Activated CD4-positive, alpha-beta T cell treated with anti-CD3 and anti-CD28 coated beads, Interleukin-2, amount 10 ng/mL, durations not matched to agents 7 days and 5 days (primary cell): Measurements from ENCODE around the gene SMAD3. TPM values are rescaled to one million over a fixed set of nuclear protein-coding genes. Genes with fewer than 3 reads are reported as not detected.

Experiments
- CTCF ChIA-PET: fragments of 350-600 bp; sonication (Branson Sonifier 250); formaldehyde crosslinking; loops from one replicate; lab custom pipeline; 2021; ENCODE audit warnings: antibody characterized with exemption; lab: Charles Lee
- POLR2A ChIA-PET: fragments of 350-600 bp; sonication (Branson Sonifier 250); formaldehyde crosslinking; loops from one replicate; lab custom pipeline; 2021; ENCODE audit warnings: antibody characterized with exemption; lab: Charles Lee
- DNase-seq: peaks from one replicate; pipeline ENCODE4 v3.0.0-alpha.2; 2020
- H3K27ac Mint-ChIP-seq: one replicate; pipeline ENCODE4 v1.8.0; 2021; ENCODE audit warnings: mild to moderate bottlenecking, moderate library complexity, mixed read lengths
- H3K27me3 Mint-ChIP-seq: one replicate; pipeline ENCODE4 v1.8.0; 2021; ENCODE audit warnings: mixed read lengths
- H3K36me3 Mint-ChIP-seq: one replicate; pipeline ENCODE4 v1.8.0; 2021; ENCODE audit warnings: low read depth, mixed read lengths
- H3K4me1 Mint-ChIP-seq: one replicate; pipeline ENCODE4 v1.8.0; 2021; ENCODE audit warnings: mixed read lengths
- H3K4me3 Mint-ChIP-seq: one replicate; pipeline ENCODE4 v1.8.0; 2021; ENCODE audit warnings: mild to moderate bottlenecking, moderate library complexity, mixed read lengths
- H3K9me3 Mint-ChIP-seq: one replicate; pipeline ENCODE4 v1.8.0; 2021; ENCODE audit warnings: mixed read lengths
- total RNA-seq, 2 experiments: library from RNA; stranded (reverse); gene quantifications; one replicate each; pipeline ENCODE4 v1.2.3, GENCODE V29; 2021

SMAD3 gene
- total RNA-seq, 2 experiments from 2014 or later, result 81.6 to 83.9 TPM

DNA sequence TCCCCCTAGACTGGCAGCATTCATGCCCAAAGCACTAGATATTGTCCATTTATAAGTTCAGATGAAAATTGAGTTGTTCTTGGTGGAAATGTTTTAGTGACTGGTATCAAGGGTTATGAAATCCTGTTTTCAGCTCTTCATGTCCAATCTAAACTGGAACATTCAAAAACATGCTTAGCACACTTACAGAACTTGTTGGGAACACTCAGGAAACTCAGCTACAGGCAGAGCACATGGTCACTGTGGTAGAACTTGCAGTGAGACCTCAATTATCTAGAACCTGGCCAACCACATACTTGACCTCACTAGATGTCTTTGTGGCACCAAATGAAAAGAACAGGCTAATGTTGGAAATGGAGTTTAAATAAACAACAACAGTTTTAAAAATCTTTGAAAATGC lies 88.8 kb downstream of the SMAD3 start:
- no peak overlapping the region for H3K4me3 Mint-ChIP-seq
- peaks cover 4% of the 10 kb centered on the region for H3K9me3 Mint-ChIP-seq
- no peak overlapping the region for H3K27ac Mint-ChIP-seq
- peaks cover 56% of the 10 kb centered on the region for H3K36me3 Mint-ChIP-seq
- ChIA-PET POLR2A (no interaction called here), CTCF (no interaction called here)
- no peaks in the 10 kb centered on the region for H3K27me3 Mint-ChIP-seq
- peaks cover 64% of the 10 kb centered on the region for H3K4me1 Mint-ChIP-seq
- no peak for DNase-seq

DNA sequence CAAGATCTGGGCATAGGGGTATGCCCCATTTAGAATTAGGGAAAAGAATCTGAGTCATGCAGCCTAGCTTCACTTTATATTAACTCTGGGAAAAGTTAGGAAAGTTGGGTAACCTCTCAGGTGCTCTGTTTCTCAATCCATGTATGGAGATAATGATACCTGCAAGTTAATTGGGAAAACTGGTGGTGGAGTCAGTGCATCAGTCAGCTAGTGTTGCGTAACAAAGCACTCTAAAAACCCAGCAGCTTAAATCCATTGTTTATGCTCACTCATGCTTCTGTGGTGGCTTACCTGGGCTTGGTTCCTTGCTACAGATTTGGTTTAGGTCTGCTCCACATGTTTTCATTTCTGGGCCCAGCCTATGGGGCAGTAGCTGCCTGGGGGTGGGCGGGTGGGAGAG lies 91.0 kb downstream of the SMAD3 start:
- Mint-ChIP-seq H3K27ac (no peak overlapping the region), H3K9me3 (peaks cover 4% of the 10 kb centered on the region), H3K4me1 (peaks cover 55% of the 10 kb centered on the region), H3K36me3 (peaks cover 53% of the 10 kb centered on the region), H3K27me3 (no peaks in the 10 kb centered on the region), H3K4me3 (no peak overlapping the region)
- DNase-seq, result no peak
- ChIA-PET POLR2A (no interaction called here), CTCF (no interaction called here)

DNA sequence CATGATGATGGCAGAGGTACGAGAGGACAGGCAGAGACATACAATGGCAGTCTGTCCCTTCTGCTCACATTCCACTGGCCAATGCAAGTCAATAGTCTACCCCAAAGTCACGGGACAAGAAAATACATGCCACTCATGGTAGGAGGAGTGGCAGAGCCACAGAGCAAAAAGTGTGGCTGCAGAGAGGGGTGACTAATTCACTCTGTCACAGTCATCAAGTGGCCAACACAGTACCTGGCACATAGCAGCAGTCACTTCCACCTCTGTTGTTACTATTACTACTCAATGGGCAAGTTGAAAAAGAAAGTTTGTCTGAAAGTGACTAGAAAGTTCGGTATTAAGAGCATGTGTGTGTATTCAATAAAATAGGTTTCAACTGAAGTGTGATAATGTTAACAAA lies 91.4 kb downstream of the SMAD3 start:
- CTCF ChIA-PET, result no interaction called here
- Mint-ChIP-seq H3K4me1 (peaks cover 60% of the 10 kb centered on the region), H3K27ac (no peak overlapping the region), H3K9me3 (peaks cover 4% of the 10 kb centered on the region), H3K4me3 (no peak overlapping the region), H3K36me3 (peaks cover 53% of the 10 kb centered on the region), H3K27me3 (no peaks in the 10 kb centered on the region)
- no peak for DNase-seq
- POLR2A ChIA-PET, result no interaction called here

DNA sequence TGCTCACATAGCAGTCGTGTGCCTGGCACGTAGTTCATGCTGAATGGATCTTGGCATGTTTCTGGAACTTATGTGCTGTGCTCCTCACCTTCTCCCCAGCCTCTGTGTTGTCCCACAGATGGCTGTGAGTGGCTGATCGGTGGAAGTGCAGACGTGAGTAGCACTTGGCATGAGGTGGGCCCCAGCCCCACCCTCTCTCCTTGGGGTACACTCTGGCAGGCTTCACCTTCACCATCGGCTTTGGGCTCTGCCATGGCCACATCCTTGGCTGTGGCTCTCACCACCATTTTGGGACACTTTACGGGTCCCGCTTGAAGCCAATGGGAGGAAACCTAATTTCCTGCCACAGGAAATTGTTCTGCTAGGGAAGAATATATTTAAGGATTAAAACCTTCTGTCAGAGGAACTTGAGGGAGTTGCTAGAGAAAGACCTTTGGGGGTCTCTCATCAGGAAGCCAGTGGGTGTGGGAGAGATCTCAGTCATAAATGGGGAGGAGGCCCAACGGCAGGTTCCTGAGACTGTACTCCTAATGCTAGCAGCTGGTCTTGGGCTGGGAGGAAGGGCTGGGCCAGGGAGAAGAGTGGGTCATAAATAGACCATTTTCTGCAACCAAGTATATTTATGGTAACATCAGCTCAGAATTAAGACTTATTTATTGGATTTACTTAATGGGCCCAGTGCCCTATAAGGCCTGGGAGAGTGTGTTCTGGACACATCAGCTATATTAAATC lies 92.3 kb downstream of the SMAD3 start:
- no peaks in the 10 kb centered on the region for H3K27me3 Mint-ChIP-seq
- peaks cover 52% of the 10 kb centered on the region for H3K36me3 Mint-ChIP-seq
- H3K4me1 Mint-ChIP-seq, result peaks cover 60% of the 10 kb centered on the region
- H3K9me3 Mint-ChIP-seq, result peaks cover 4% of the 10 kb centered on the region
- ChIA-PET POLR2A (no interaction called here), CTCF (no interaction called here)
- H3K4me3 Mint-ChIP-seq, result no peak overlapping the region
- no peak overlapping the region for H3K27ac Mint-ChIP-seq
- DNase-seq, result no peak

DNA sequence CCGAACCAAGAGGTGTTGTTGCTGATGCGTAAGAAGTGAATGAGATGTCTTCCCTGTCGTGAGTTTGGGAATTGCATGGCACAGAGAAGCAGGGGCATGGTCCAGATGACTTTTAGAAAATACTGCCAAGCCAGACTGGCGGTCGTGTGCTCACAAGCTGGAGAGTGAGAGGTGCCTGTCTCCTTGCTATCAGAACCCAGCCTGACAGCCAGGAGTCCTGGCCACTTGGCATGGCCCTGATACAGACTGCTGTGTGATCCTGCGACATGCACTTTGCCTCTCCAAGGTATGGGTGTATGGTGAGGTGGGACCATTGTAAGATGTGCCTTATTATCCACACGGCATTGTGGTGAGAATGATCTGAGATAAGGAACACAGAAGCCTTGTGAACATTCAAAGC lies 93.0 kb downstream of the SMAD3 start:
- no peaks in the 10 kb centered on the region for H3K27me3 Mint-ChIP-seq
- H3K4me3 Mint-ChIP-seq, result no peak overlapping the region
- H3K27ac Mint-ChIP-seq, result peak overlapping the region; percentile 10
- H3K36me3 Mint-ChIP-seq, result peaks cover 49% of the 10 kb centered on the region
- H3K4me1 Mint-ChIP-seq, result peaks cover 59% of the 10 kb centered on the region
- ChIA-PET POLR2A (no interaction called here), CTCF (no interaction called here)
- no peak for DNase-seq
- peaks cover 4% of the 10 kb centered on the region for H3K9me3 Mint-ChIP-seq

DNA sequence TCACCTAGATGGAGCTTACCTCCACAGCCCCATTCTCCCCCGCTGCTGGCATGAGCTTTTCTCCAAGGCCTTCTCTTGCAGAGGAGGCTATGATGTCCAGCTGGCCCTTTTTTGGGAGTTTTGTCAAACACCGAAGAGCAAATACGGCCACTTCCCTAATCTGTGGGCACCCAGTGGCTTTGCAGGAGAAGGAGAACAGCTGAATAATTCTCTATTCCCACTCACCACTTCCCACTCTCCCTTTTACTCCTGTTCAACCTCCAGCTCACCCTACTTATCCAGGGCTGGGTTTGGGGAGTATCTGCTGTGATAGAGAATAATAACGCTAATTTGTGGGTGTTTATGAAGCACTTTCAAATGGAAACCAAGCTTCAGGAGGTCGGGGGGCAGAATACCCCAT lies 96.0 kb downstream of the SMAD3 start:
- ChIA-PET POLR2A (no interaction called here), CTCF (interaction anchor here (0.7 to 1.3 kb wide), 4 partner anchors 10 to 27 kb away, joined by 3 to 4 read pairs (median 3); no protein-coding TSS in a partner anchor)
- Mint-ChIP-seq H3K36me3 (peaks cover 37% of the 10 kb centered on the region), H3K9me3 (peaks cover 1% of the 10 kb centered on the region), H3K4me1 (peaks cover 42% of the 10 kb centered on the region), H3K4me3 (no peak overlapping the region), H3K27ac (no peak overlapping the region), H3K27me3 (no peaks in the 10 kb centered on the region)
- no peak for DNase-seq

DNA sequence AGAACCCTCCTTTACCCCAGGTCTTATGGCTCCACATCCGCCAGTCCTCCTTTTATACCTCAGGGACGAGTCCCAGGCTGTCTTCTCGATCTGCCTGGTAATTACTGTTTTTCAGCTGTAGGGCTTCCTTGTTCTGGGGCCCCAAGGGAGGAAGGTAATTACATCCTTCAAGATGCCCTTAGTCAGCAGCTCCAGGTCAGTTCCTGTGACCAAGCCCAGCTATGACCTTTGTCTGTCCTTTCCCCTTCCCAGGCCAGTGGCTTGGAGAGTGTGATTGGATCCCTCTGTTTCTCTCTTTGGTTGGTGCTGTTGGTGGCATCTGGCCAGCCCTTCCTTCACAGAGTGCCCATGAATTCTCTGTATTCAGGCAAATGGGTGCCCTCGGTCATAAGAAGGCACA lies 96.5 kb downstream of the SMAD3 start:
- POLR2A ChIA-PET, result no interaction called here
- CTCF ChIA-PET, result interaction anchor here (0.7 to 1.3 kb wide), 3 partner anchors 11 to 26 kb away, joined by 3 to 4 read pairs (median 3); no protein-coding TSS in a partner anchor
- Mint-ChIP-seq H3K4me1 (peaks cover 40% of the 10 kb centered on the region), H3K9me3 (no peaks in the 10 kb centered on the region), H3K27ac (no peak overlapping the region), H3K27me3 (no peaks in the 10 kb centered on the region), H3K36me3 (peaks cover 39% of the 10 kb centered on the region), H3K4me3 (no peak overlapping the region)
- no peak for DNase-seq

DNA sequence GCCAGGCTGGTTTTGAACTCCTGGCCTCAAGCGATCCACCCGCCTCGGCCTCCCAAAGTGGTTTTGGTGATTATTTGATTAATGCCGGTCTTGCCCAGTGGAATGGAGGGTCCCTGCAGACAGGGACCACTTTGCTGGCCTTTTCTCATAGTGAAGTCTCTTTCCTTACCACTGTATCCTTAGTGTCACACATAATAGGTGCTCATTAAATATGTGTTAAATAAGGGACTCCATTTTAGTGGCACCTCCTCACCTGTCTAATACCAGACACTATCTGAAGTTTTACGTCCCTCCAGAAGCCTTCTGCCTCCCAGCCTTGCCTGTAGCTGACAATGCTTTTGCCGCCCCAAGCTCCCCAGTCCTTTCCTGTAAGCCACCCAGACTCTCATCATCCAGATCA lies 97.8 kb downstream of the SMAD3 start:
- DNase-seq, result no peak
- Mint-ChIP-seq H3K27me3 (no peaks in the 10 kb centered on the region), H3K4me3 (no peak overlapping the region), H3K36me3 (peaks cover 41% of the 10 kb centered on the region), H3K9me3 (no peaks in the 10 kb centered on the region), H3K4me1 (peaks cover 30% of the 10 kb centered on the region), H3K27ac (no peak overlapping the region)
- CTCF ChIA-PET, result interaction anchor here (1.0 kb wide), 1 partner anchor 9 kb away, joined by 3 read pairs; no protein-coding TSS in a partner anchor
- POLR2A ChIA-PET, result no interaction called here

DNA sequence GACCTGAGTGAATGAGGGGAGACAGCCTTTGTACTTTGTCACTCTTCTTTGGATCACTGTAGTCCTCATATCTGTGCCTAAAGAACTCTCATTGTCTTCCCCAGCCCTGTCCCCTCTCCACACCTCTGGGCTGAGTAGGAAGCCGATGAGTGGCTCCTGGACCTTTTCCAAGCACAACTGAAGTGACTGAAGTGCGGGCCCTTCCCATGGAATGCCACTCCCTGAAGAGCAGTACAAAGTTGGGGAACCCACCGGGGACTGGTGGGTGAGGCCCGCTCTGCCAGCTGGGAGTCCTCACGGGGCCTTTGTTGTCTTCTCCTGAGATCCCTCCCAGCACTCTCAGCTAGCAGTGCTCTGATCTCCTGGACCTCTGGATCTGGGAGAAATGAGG lies 99.0 kb downstream of the SMAD3 start:
- Mint-ChIP-seq H3K27ac (no peak overlapping the region), H3K4me1 (peaks cover 30% of the 10 kb centered on the region), H3K9me3 (no peaks in the 10 kb centered on the region)

DNA sequence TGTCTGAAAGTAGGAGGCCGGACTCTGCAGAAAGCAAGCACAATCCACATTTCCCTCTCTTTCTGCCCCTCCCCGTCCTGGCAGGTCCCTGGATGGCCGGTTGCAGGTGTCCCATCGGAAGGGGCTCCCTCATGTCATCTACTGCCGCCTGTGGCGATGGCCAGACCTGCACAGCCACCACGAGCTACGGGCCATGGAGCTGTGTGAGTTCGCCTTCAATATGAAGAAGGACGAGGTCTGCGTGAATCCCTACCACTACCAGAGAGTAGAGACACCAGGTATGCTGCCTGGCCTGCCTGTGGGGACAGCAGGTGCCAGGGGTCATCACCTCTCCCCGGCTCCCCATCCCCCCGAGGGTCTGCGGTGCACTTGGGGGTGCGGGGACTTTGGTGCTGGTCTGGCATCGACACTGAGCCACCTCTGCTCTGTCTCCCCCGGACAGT lies 99.4 kb downstream of the SMAD3 start:
- H3K4me3 Mint-ChIP-seq, result no peak overlapping the region
- peaks cover 27% of the 10 kb centered on the region for H3K4me1 Mint-ChIP-seq
- no peak overlapping the region for H3K27ac Mint-ChIP-seq
- no peaks in the 10 kb centered on the region for H3K27me3 Mint-ChIP-seq
- H3K36me3 Mint-ChIP-seq, result peaks cover 50% of the 10 kb centered on the region
- POLR2A ChIA-PET, result no interaction called here
- CTCF ChIA-PET, result no interaction called here
- H3K9me3 Mint-ChIP-seq, result no peaks in the 10 kb centered on the region
- no peak for DNase-seq

More for the DNA sequence above, 99.0 kb downstream of the SMAD3 start:
- CTCF ChIA-PET, result interaction anchor here (0.6 kb wide), 1 partner anchor 34 kb away, joined by 4 read pairs; no protein-coding TSS in a partner anchor
- no peak for DNase-seq
- Mint-ChIP-seq H3K27me3 (no peaks in the 10 kb centered on the region), H3K4me3 (no peak overlapping the region), H3K36me3 (peaks cover 46% of the 10 kb centered on the region)
- POLR2A ChIA-PET, result no interaction called here

DNA sequence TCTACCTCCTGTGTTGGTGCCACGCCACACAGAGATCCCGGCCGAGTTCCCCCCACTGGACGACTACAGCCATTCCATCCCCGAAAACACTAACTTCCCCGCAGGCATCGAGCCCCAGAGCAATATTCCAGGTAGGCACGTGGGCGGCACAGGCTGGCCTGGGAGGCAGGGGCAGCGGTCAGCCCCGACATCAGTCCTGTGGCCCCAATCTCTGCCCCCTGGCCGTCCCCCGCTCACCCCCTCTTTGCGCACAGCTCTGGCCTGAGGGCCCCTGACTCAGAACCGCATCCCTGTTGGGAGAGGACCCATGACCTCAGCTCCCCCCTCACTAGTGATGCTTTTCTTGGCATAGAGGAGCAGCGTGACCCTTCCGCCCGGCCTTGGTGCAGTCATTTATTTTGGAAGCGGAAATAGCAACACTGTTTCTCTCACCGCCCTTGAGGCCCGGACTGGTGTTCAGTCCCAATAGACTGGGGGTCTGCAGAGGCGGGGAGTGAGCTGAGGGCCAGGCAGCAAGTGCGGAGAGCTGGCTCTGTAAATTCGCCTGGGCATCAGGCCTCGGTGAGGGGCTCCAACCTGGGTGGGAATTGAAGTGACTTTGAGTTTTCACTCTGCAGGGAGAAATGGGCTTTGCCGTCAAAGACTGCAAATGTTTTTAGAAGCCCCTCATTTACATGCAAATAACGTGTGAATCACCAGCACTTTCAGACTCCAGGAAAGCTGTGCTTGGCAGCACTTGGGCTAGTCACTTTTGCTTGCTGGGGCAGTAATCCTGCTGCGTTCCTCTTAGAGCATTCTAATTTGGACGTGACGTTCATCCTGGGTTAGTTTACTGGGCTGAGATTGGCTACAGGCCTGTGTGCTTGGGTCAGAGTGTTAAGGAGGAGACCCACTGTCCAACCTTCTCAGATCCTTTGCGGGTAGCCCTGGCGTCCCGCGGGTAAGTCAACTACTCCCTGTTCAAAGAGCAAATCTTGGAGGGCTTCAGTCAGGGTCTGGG lies 100.2 kb downstream of the SMAD3 start:
- H3K27me3 Mint-ChIP-seq, result no peaks in the 10 kb centered on the region

DNA sequence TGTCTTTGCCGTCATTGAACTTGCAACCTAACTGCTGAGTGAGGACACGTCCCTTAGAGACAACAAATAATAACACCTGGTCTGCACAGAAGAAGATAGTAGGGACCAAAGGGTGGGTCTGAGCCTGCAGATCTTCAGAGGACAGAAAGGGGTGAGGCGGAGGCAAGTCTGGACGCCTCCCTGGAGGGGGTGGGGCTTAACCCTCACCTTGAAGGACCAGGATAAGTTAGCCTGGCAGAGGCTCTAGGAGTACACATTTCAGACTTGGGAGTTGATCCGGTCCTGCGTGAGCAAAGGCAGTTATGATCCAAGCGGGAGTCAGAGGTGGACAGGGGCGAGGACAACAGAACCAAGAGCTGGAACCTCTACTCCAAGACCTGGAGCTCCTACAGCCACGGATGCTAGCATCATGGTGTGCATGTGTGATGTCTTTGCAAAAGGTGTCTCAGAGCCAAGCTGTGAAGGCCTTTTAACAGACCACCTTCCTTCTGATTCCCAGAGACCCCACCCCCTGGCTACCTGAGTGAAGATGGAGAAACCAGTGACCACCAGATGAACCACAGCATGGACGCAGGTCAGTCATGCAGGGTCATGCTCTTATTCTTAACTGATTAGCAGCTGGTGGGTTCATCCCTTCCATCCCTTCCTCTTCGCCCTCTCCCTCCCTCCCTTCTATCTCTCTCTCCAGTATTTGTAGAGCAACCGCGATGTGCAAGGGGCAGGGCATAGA lies 101.0 kb downstream of the SMAD3 start:
- POLR2A ChIA-PET, result no interaction called here
- Mint-ChIP-seq H3K4me1 (peaks cover 25% of the 10 kb centered on the region), H3K27ac (peak overlapping the region; percentile 38), H3K4me3 (no peak overlapping the region), H3K27me3 (no peaks in the 10 kb centered on the region), H3K9me3 (no peaks in the 10 kb centered on the region), H3K36me3 (peaks cover 65% of the 10 kb centered on the region)
- CTCF ChIA-PET, result no interaction called here
- no peak for DNase-seq

More for the DNA sequence above, 100.2 kb downstream of the SMAD3 start:
- POLR2A ChIA-PET, result no interaction called here
- CTCF ChIA-PET, result no interaction called here
- no peak for DNase-seq
- Mint-ChIP-seq H3K36me3 (peaks cover 57% of the 10 kb centered on the region), H3K27ac (no peak overlapping the region), H3K4me3 (no peak overlapping the region), H3K4me1 (peaks cover 28% of the 10 kb centered on the region), H3K9me3 (no peaks in the 10 kb centered on the region)
